Breast epithelium (tissue), 3 donors: ENCODE results near the gene CACNA2D2.

ENCODE experiments used
- CTCF ChIP-seq, 3 donors: fragments of 450-650 bp; IDR thresholded peaks; one replicate each; pipeline ENCODE4 v1.5.1; 2016 to 2017; ENCODE audit warnings: antibody characterized with exemption in 3 of 3, mild to moderate bottlenecking in 3 of 3, moderate library complexity in 3 of 3
- POLR2AphosphoS5 ChIP-seq, 3 donors: sonication (generic); formaldehyde crosslinking; IDR thresholded peaks; one replicate each; pipeline ENCODE4 v1.6.1; 2017; ENCODE audit warnings: antibody characterized with exemption in 3 of 3

- TF ChIP-seq POLR2AphosphoS5 (IDR thresholded peaks at IDR 0.05) (no peak), CTCF (IDR thresholded peaks at IDR 0.05) (no peak)
Observed at GRCh38 chr3:50532062-50532705, 28.8 kb upstream of the CACNA2D2 start.
